Measurements from ENCODE around the gene TAF11L11. TPM values are rescaled to one million over a fixed set of nuclear protein-coding genes. Genes with fewer than 3 reads are reported as not detected.

The TAF11L11 gene
- total RNA-seq, 1 experiment from 2014 or later, result not detected

GRCh38 chr5:17619354-17619753 is 15.4 kb downstream of the TAF11L11 start:
- Histone ChIP-seq H4K91ac (ENCODE audit: insufficient read length, low read depth, low read length) (no peak overlapping the region), H3K4ac (ENCODE audit: low read depth, low read length) (no peak overlapping the region), H3K23me2 (ENCODE audit: insufficient read length, low read depth, low read length, poor library complexity, severe bottlenecking) (no peaks in the 10 kb centered on the region), H2BK12ac (ENCODE audit: insufficient read length, low read depth, low read length) (no peak overlapping the region), H2AK5ac (ENCODE audit: insufficient read length, low read length) (no peak overlapping the region), H2BK5ac (ENCODE audit: insufficient read length, low read length) (no peak overlapping the region), H3K56ac (ENCODE audit: insufficient read length, low read depth, low read length) (no peak overlapping the region), H2BK120ac (ENCODE audit: low read depth, low read length, poor library complexity, severe bottlenecking) (no peak overlapping the region), H3K14ac (ENCODE audit: insufficient read depth, low read length) (no peak overlapping the region), H3K18ac (ENCODE audit: insufficient read length, low read depth, low read length) (no peak overlapping the region), H3K27me3 (ENCODE audit: insufficient read depth, low read length) (no peaks in the 10 kb centered on the region), H2BK15ac (ENCODE audit: low read depth, low read length) (no peak overlapping the region), H3K9me3 (ENCODE audit: control insufficient read depth, low read depth, low read length) (no peaks in the 10 kb centered on the region), H4K8ac (replicated peaks; ENCODE audit: insufficient read length, low read depth, low read length) (no peak overlapping the region), H2BK20ac (ENCODE audit: low read depth, low read length, poor library complexity, severe bottlenecking) (no peak overlapping the region), H3K4me1 (ENCODE audit: insufficient read depth, low read length) (no peaks in the 10 kb centered on the region), H4K5ac (ENCODE audit: insufficient read length, low read depth, low read length) (no peak overlapping the region), H3K4me2 (ENCODE audit: insufficient read depth, insufficient read length, low read length) (no peak overlapping the region), H3T11ph (ENCODE audit: low read length) (no peak overlapping the region), H3K79me1 (ENCODE audit: insufficient read depth, low read depth, low read length, poor library complexity, severe bottlenecking) (no peaks in the 10 kb centered on the region), H3K79me2 (ENCODE audit: insufficient read depth, low read length) (no peaks in the 10 kb centered on the region), H4K20me1 (ENCODE audit: control insufficient read depth, insufficient read depth, insufficient read length) (no peaks in the 10 kb centered on the region), H3K9ac (ENCODE audit: extremely low read depth, insufficient read length, low read length) (no peak overlapping the region), H3K23ac (ENCODE audit: insufficient read length, low read depth, low read length) (no peak overlapping the region), H3K27ac (ENCODE audit: insufficient read length, low read depth, low read length) (no peak overlapping the region), H2AFZ (ENCODE audit: low read length) (no peak overlapping the region)
- Mint-ChIP-seq H3K27ac (no peak overlapping the region; a peak in 1 of 7 replicates), H3K4me3 (no peak overlapping the region), H3K36me3 (ENCODE audit: insufficient read depth in 1 of 3, low read depth in 3 of 3) (no peaks in the 10 kb centered on the region), H3K9me3 (no peaks in the 10 kb centered on the region; a peak in 1 of 5 replicates), H3K4me1 (no peaks in the 10 kb centered on the region), H3K27me3 (ENCODE audit: low read depth) (no peaks in the 10 kb centered on the region; the same call in 1 of the 2 replicates)
- no peak for DNase-seq
- no CpG with 5 or more reads among the region's 3 CpGs for WGBS (ENCODE audit: extremely low coverage, insufficient read length, low lambda C conversion rate)
- TF ChIP-seq CTCF (conservative IDR thresholded peaks at IDR 0.05), result no peak
